ENCODE measurements around the gene ITIH1. TPM values are rescaled to one million over a fixed set of nuclear protein-coding genes. Genes with fewer than 3 reads are reported as not detected.

Gene ITIH1
- total RNA-seq, 1 experiment from 2014 or later, result not detected

DNA sequence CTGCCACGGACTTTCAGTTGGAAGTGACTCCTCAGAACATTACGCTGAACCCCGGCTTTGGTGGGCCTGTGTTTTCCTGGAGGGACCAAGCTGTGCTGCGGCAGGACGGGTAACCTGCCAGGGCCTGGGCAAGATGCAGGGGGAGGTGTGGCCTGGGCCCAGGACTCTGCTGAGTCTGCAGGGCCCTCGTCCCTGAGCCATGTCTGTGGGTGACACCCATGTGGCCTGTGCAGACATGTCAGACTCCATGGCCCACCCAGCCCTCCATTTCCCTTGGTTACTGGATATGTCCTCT lies 12.3 kb downstream of the ITIH1 start:
- Histone ChIP-seq H4K20me1 (ENCODE audit: insufficient read depth) (no peaks in the 10 kb centered on the region), H3K9me3 (ENCODE audit: insufficient read depth, low read depth) (no peaks in the 10 kb centered on the region), H3K27ac (no peak overlapping the region), H3K9me2 (ENCODE audit: insufficient read depth) (no peaks in the 10 kb centered on the region), H3K79me2 (ENCODE audit: low read depth) (no peaks in the 10 kb centered on the region), H3K4me3 (no peak overlapping the region), H3F3A (ENCODE audit: insufficient read depth, low read depth) (no peaks in the 10 kb centered on the region), H3K27me3 (ENCODE audit: insufficient read depth, low read depth) (peaks cover 30% of the 10 kb centered on the region), H3K36me3 (ENCODE audit: low read depth) (no peaks in the 10 kb centered on the region), H2AFZ (no peak overlapping the region), H3K4me2 (no peak overlapping the region), H3K4me1 (replicated peaks; ENCODE audit: insufficient read depth) (no peaks in the 10 kb centered on the region)
- ChIA-PET CTCF (no interaction called here), POLR2A (ENCODE audit: unreplicated experiment) (no interaction called here)
- BruUV-seq (replicated peaks), result no TSS peak
- no peak for DNase-seq
- TF ChIP-seq EZH2 (IDR thresholded peaks at IDR 0.05; ENCODE audit: low read depth), result no peak
- TF ChIP-seq CTCF (conservative IDR thresholded peaks at IDR 0.05), result no peak
- intact Hi-C loops (cut with micrococcal nuclease; ENCODE audit: unreplicated experiment), result no loop called here

DNA sequence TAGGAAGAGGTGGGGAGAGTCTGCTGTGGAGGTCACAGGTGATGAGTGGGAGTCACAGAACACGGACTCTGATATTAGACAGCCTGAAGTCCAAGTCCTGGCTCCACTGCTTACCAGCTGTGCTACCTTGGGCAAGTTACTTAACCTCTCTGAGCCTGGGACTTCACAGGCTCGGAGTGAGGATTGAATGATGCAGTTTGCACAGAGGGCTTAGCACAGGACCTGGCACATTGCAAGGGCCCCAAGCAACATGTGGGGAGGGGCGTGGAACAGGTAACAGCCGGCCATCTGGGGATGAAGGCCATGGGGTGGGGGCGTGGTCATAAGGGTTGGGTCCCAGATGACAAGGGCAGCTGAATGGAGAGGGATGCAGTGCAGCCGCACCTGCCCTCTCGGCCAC lies 12.9 kb downstream of the ITIH1 start:
- TF ChIP-seq CTCF (conservative IDR thresholded peaks at IDR 0.05) (no peak), EZH2 (IDR thresholded peaks at IDR 0.05; ENCODE audit: low read depth) (no peak)
- Histone ChIP-seq H3K4me2 (no peak overlapping the region), H3K9me2 (ENCODE audit: insufficient read depth) (no peaks in the 10 kb centered on the region), H3K27me3 (ENCODE audit: insufficient read depth, low read depth) (peaks cover 23% of the 10 kb centered on the region), H3K4me3 (no peak overlapping the region), H3F3A (ENCODE audit: insufficient read depth, low read depth) (no peaks in the 10 kb centered on the region), H2AFZ (no peak overlapping the region), H3K9me3 (ENCODE audit: insufficient read depth, low read depth) (no peaks in the 10 kb centered on the region), H3K4me1 (replicated peaks; ENCODE audit: insufficient read depth) (no peaks in the 10 kb centered on the region), H4K20me1 (ENCODE audit: insufficient read depth) (no peaks in the 10 kb centered on the region), H3K79me2 (ENCODE audit: low read depth) (no peaks in the 10 kb centered on the region), H3K36me3 (ENCODE audit: low read depth) (no peaks in the 10 kb centered on the region), H3K27ac (no peak overlapping the region)
- DNase-seq, result no peak
- BruUV-seq (replicated peaks), result no TSS peak
- intact Hi-C loops (cut with micrococcal nuclease; ENCODE audit: unreplicated experiment), result no loop called here
- ChIA-PET CTCF (no interaction called here), POLR2A (ENCODE audit: unreplicated experiment) (interaction anchor here (0.6 kb wide), 1 partner anchor 9 kb away, joined by 3 read pairs; no protein-coding TSS in a partner anchor)

GRCh38 chr3:52790741-52791140 lies 13.3 kb downstream of the ITIH1 start:
- no peak for TF ChIP-seq CTCF (conservative IDR thresholded peaks at IDR 0.05)
- TF ChIP-seq EZH2 (IDR thresholded peaks at IDR 0.05; ENCODE audit: low read depth), result no peak
- no TSS peak for BruUV-seq (replicated peaks)

More at GRCh38 chr3:52790741-52791140, 13.3 kb downstream of the ITIH1 start:
- Histone ChIP-seq H3K4me2 (no peak overlapping the region), H3K9me2 (ENCODE audit: insufficient read depth) (no peaks in the 10 kb centered on the region), H3K79me2 (ENCODE audit: low read depth) (no peaks in the 10 kb centered on the region), H4K20me1 (ENCODE audit: insufficient read depth) (no peaks in the 10 kb centered on the region), H3K4me1 (replicated peaks; ENCODE audit: insufficient read depth) (no peaks in the 10 kb centered on the region), H3K27ac (no peak overlapping the region), H3K9me3 (ENCODE audit: insufficient read depth, low read depth) (no peaks in the 10 kb centered on the region), H3K36me3 (ENCODE audit: low read depth) (no peaks in the 10 kb centered on the region), H2AFZ (no peak overlapping the region), H3K4me3 (no peak overlapping the region), H3K27me3 (ENCODE audit: insufficient read depth, low read depth) (peaks cover 19% of the 10 kb centered on the region), H3F3A (ENCODE audit: insufficient read depth, low read depth) (no peaks in the 10 kb centered on the region)
- no peak for DNase-seq
- ChIA-PET CTCF (no interaction called here), POLR2A (ENCODE audit: unreplicated experiment) (interaction anchor here (0.6 kb wide), 1 partner anchor 8 kb away, joined by 3 read pairs; no protein-coding TSS in a partner anchor)
- intact Hi-C loops (cut with micrococcal nuclease; ENCODE audit: unreplicated experiment), result no loop called here
